Prostate gland (tissue), 2 donors: ENCODE data around the gene JTB. TPM values are rescaled to one million over a fixed set of nuclear protein-coding genes. Genes with fewer than 3 reads are reported as not detected.

Source experiments
- DNase-seq: peaks from one replicate; pipeline ENCODE4 v3.0.0-alpha.2; 2019; ENCODE audit warnings: low spot score
- H3K27ac ChIP-seq, 2 donors: fragments of 200-600 bp; sonication (generic); 2 replicates each; pipeline ENCODE4 v1.5.1; 2017 to 2019
- H3K27me3 ChIP-seq: fragments of 200-600 bp; sonication (generic); replicated peaks from 2 replicates; pipeline ENCODE4 v1.5.1; 2019; ENCODE audit not compliant: insufficient read depth
- H3K36me3 ChIP-seq, 2 donors: fragments of 200-600 bp; sonication (generic); 1 replicate in 1 of 2; 2 replicates in 1 of 2; pipeline versions ENCODE4 v1.5.1 to v1.8.1; 2017 to 2019
- H3K4me1 ChIP-seq: fragments of 200-600 bp; sonication (generic); replicated peaks from 2 replicates; pipeline ENCODE4 v1.5.1; 2019
- H3K4me3 ChIP-seq, 2 donors: fragments of 200-600 bp; sonication (generic); 2 replicates each; pipeline ENCODE4 v1.5.1; 2017 to 2019
- H3K9me3 ChIP-seq: fragments of 200-600 bp; sonication (generic); 2 replicates; pipeline ENCODE4 v1.5.1; 2017
- CTCF ChIP-seq, 4 experiments: fragments of 200-600 bp in 2 of 4; fragments of 450-650 bp in 2 of 4; sonication (generic) in 2 of 4; IDR thresholded peaks; 1 replicate in 3 of 4; 2 replicates in 1 of 4; pipeline ENCODE4 v1.5.1; 2016 to 2019; ENCODE audit warnings: antibody characterized with exemption in 4 of 4, mild to moderate bottlenecking in 2 of 4, moderate library complexity in 2 of 4
- POLR2A ChIP-seq: fragments of 450-650 bp; IDR thresholded peaks from one replicate; pipeline ENCODE4 v1.6.1; 2016; ENCODE audit warnings: antibody characterized with exemption, mild to moderate bottlenecking
- POLR2AphosphoS5 ChIP-seq: sonication (generic); formaldehyde crosslinking; IDR thresholded peaks from one replicate; pipeline ENCODE4 v1.6.1; 2017; ENCODE audit warnings: antibody characterized with exemption
- WGBS: methylation state at CpG from one replicate; pipeline ENCODE4 v1.1.5; 2018; 5-methylcytosine and 5-hydroxymethylcytosine counted together
- intact Hi-C: fragments of 100-400 bp; cut with DNase I; formaldehyde crosslinking; loops from one replicate; pipeline ENCODE4 v1.14.2; 2022
- total RNA-seq, 2 donors: library from RNA; depleted of rRNA; stranded (reverse); fragments of >200 nt; gene quantifications; one replicate each; pipeline ENCODE4 v1.1.0, GENCODE V29; 2016

The JTB gene
- total RNA-seq, 2 donors from 2014 or later: 234 to 404 TPM

- no peaks in the 10 kb centered on the region for H3K9me3 ChIP-seq
- H3K4me3 ChIP-seq: peak overlapping the region; percentile 83 to 96
- H3K36me3 ChIP-seq: peaks cover 0 to 1% of the 10 kb centered on the region in 2 donors
- no peaks in the 10 kb centered on the region for H3K4me1 ChIP-seq
- TF ChIP-seq POLR2A: no peak
- no peak for TF ChIP-seq POLR2AphosphoS5
- TF ChIP-seq CTCF (IDR thresholded peaks at IDR 0.05): no peak
- DNase-seq: no peak
- intact Hi-C loops: no loop called here
- H3K27ac ChIP-seq: peak overlapping the region; percentile 96 to 97
- WGBS: 0% methylated on average over 13 of the region's 13 CpGs
- H3K27me3 ChIP-seq: no peaks in the 10 kb centered on the region
These were observed 19.7 kb downstream of the JTB start for GRCh38 chr1:153957744-153958110.

- no peaks in the 10 kb centered on the region for H3K4me1 ChIP-seq
- intact Hi-C loops: no loop called here
- H3K27ac ChIP-seq: peak overlapping the region; percentile 96 to 97
- H3K36me3 ChIP-seq: peaks cover 5 to 7% of the 10 kb centered on the region in 2 donors
- no peak for DNase-seq
- no peak for TF ChIP-seq POLR2A
- TF ChIP-seq POLR2AphosphoS5: no peak
- no peak for TF ChIP-seq CTCF (IDR thresholded peaks at IDR 0.05)
- H3K9me3 ChIP-seq: no peaks in the 10 kb centered on the region
- no peaks in the 10 kb centered on the region for H3K27me3 ChIP-seq
- H3K4me3 ChIP-seq: peak overlapping the region; percentile 83 to 96
- 27% methylated on average over 6 of the region's 6 CpGs for WGBS
These were observed 20.3 kb downstream of the JTB start for GRCh38 chr1:153956997-153957715.

- Histone ChIP-seq H3K4me1 (no peaks in the 10 kb centered on the region), H3K27me3 (no peaks in the 10 kb centered on the region), H3K36me3 (peaks cover 15 to 19% of the 10 kb centered on the region in 2 donors), H3K4me3 (no peak overlapping the region), H3K9me3 (no peaks in the 10 kb centered on the region), H3K27ac (no peak overlapping the region)
- no peak for DNase-seq
- 92% methylated on average over 10 of the region's 10 CpGs for WGBS
- TF ChIP-seq POLR2A: no peak
- TF ChIP-seq CTCF (IDR thresholded peaks at IDR 0.05): no peak
- TF ChIP-seq POLR2AphosphoS5: no peak
- intact Hi-C loops: no loop called here
These were observed 22.6 kb downstream of the JTB start for GRCh38 chr1:153954826-153955225.

- H3K36me3 ChIP-seq: peaks cover 15 to 19% of the 10 kb centered on the region in 2 donors
- H3K9me3 ChIP-seq: no peaks in the 10 kb centered on the region
- H3K27ac ChIP-seq: no peak overlapping the region
- no peak overlapping the region for H3K4me3 ChIP-seq
- intact Hi-C loops: no loop called here
- 70% methylated on average over 4 of the region's 4 CpGs for WGBS
- no peaks in the 10 kb centered on the region for H3K27me3 ChIP-seq
- no peak for DNase-seq
- no peaks in the 10 kb centered on the region for H3K4me1 ChIP-seq
- TF ChIP-seq CTCF (IDR thresholded peaks at IDR 0.05) (no peak), POLR2A (no peak), POLR2AphosphoS5 (no peak)
These were observed 23.6 kb downstream of the JTB start for GRCh38 chr1:153953859-153954365.

- TF ChIP-seq POLR2AphosphoS5: no peak
- TF ChIP-seq CTCF (IDR thresholded peaks at IDR 0.05): no peak
- TF ChIP-seq POLR2A: no peak
- H3K27ac ChIP-seq: no peak overlapping the region
- 87% methylated on average over 2 of the region's 2 CpGs for WGBS
- intact Hi-C loops: no loop called here
- peaks cover 15 to 19% of the 10 kb centered on the region in 2 donors for H3K36me3 ChIP-seq
- H3K4me3 ChIP-seq: no peak overlapping the region
- H3K4me1 ChIP-seq: no peaks in the 10 kb centered on the region
- no peaks in the 10 kb centered on the region for H3K27me3 ChIP-seq
- H3K9me3 ChIP-seq: no peaks in the 10 kb centered on the region
- no peak for DNase-seq
These were observed 25.7 kb downstream of the JTB start for GRCh38 chr1:153951801-153952200.
